ENCODE results near the gene RET.

Gene RET

DNA sequence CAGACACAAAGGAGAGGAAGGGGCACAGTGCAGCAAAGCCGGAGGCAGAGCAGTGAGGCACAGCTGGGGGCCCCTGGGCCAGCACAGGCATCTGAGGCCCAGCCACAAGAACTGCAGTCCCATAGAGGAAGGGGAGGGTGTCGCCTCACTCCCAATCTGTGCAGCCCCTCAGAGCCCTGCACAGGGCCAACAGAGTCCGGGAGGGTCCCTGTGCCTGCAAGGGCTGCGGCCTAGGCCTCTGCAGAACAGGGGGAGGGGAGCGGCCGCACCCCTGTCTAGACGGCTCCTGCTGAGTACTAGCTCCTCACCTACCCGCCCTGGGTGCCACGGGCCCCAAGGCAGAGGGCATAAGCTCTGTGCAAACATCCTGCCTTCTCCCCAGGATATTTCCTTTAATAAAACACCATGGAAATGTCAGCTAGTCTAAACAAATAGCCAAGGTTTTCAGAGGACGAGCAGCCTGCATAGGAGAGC, 32.4 kb upstream of the RET start:
- DNase-seq (ENCODE audit: low read depth in 1 of 2, low spot score in 1 of 2), result no peak

DNA sequence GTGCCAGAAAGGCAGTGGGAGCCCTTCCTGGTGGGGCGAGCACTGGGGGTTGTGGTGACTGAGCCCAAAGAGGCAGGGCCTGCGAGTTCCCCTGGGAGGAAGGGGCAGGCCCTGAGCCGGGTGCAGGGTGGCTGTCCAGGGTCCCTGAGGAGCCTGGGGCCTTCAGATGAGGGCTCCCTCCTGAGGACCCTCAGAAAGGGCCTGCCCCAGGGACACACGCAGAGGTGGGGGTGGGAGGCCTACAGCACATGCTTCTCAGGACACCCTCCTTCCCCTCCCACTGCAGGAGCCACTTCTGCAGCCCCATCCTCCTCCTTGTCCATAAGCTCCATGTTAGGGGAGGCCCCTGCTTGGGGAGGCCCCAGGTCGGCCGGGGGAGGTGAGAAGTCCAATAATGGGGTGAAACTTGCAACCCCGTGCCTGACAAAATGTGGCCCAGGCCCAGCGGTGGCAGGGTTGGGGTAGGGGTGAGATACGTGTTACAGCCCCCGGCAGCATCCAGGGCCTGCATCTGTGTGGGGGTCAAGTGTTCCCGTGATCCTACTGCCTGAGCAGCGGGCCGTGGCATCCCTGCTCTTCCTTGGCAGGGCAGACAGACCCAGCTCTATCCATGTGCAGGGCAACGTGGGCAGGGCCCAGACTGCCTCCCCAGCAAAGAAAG, 31.8 kb upstream of the RET start:
- no peak for DNase-seq (ENCODE audit: low read depth in 1 of 2, low spot score in 1 of 2)

DNA sequence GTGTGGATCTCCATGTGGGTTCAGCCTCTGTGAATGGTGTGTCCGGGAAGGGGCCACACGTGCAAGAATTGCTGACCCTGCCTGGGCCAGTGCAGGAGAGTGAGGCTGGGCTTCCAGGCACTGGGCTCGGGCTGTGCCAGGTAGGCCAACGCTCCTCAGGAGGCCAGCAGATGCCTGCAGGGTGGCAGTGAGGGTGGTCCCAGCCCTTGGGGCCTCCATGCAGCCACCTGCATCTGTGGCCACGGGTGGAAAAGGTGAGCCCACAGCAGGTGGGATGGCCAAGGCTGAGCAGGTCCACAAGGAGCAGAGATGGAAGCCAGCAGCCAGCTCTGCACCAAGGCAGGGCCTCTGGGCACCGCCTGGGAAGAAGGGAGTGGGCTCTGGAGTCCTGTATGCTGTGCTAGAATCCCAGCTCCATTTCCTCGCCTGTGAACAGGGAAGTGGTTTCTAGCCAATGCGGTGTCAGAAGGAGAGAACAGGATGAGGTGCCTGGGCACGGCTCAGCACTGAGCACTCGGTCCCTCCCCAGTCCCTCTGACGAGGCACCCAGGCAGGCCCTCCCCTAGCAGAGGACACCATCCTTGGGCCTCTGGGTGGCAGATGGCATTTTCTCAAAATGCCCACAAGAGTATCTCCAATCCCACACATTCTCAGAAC, 31.1 kb upstream of the RET start:
- no peak for DNase-seq (ENCODE audit: low read depth in 1 of 2, low spot score in 1 of 2)

DNA sequence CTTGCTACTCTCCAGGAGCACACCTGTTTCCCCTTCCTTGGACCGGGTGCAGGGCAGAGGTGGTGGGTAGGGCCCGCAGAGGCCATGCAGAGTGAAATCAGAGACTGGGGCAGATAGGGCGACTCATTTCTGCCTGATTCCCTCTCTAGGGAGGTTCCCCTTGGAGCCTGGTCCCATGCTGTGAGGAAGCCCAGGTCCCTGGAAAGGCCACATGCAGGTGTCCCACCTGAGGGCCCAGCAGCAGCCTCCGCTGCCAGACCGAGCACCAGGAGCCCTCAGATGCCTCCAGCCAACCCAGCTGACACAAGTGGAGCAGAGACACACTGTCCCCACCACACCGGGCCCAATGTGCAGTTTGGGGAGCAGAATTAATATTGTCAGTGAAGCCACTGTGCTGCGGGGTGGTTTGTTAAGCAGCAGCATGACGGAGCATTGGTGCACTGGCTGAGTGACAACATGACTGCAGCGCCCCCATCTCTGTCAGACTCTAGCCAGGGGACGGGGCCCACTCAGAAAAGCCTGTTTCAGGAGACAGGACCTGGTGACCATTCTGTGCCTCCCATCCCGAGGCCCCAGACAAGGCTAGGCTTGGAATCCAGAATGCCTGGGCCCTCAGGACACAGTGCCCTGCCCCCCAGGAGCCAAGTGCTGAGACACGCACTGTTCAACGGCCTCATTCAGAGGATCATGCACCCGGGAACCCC, 30.4 kb upstream of the RET start:
- DNase-seq (ENCODE audit: low read depth in 1 of 2, low spot score in 1 of 2), result no peak

DNA sequence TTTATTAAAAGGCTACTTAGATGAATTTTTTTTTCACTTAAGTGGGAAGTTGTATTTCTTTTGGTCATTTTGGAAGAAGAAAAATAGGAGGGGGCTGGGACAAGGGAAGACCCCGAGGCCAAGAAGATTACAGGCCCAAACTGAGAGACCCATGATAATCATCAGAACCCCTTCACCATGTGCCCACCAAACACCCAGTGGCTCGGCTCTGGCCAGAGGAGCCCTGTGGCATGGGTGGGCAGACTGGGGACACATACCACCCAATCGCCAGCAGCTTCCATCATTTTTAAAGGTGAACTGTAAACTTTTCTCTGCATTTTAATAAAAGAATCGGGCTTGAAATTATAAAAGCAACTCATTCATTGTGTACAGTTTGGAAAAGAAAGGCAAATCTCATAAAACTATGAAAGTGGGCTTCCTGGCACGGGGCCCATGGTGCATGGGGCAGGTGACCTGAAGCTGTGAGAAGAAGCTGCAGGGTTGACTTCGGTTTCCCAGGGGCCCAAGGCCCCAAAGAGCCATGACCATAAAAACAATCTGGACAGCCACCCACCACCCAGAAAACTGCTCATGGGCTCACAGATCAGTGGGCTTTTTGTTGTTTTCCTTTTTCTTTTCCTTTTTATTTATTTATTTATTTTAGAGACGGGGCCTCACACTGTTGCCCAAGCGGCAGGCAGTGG, 29.4 kb upstream of the RET start:
- no peak for DNase-seq (ENCODE audit: low read depth in 1 of 2, low spot score in 1 of 2)

DNA sequence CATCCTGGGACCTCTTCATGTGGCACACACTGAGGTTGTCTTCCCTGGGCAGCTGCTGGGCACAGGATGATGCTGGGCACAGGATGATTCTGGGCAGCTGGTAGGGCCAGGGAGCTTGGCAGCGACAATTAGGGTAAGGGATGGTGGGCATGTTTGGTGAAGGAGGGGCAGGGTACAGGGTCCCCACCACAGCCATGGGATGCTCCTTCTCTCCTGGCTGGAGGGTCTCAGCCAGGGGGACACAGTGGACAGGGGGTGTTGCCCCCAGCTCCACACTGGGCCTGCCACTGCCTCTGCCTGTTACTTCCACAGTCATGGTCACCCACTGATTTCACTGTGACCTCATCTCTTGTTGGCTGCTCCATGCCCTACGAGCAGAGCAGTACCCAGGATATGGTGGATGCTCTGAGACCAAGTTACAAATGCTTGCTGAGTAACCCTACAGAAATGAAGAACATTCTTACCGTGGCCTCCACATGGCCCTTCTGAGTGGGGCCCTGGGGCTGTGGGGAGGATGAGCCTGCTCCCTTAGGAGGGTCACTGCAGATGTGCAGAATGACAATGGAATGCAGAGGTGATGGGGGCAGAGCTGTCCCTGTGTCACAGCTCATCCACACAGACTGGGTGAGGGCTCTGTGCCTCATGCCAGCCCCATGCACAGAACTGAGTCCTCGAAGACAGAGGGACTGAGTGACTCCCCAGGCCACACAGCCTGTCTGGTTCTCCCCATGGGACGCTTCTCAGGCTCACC, 28.4 kb upstream of the RET start:
- DNase-seq (ENCODE audit: low read depth in 1 of 2, low spot score in 1 of 2), result no peak

DNA sequence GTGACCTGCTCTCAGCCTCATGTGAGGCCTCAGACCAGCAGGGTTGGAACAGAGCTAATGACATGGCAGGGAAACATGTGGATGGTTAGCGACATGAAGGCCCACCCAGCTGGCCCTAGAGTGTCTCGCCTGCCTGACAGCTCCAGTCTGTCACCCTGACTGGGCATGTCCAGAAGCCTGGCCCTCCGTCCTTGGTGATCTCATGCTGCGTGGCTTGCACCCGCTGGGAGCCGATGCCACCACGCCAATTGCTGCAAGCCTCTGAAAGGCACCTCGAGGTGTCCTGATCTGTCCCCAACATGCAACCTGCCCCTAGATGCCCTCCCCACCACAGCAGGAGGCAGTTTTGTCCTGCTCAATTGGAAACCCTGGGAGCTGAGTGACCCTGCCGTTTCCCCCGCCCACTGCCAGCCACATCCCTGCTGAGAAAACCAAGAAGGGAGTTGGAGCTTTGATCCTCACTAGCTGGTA, 27.8 kb upstream of the RET start:
- no peak for DNase-seq (ENCODE audit: low read depth in 1 of 2, low spot score in 1 of 2)

DNA sequence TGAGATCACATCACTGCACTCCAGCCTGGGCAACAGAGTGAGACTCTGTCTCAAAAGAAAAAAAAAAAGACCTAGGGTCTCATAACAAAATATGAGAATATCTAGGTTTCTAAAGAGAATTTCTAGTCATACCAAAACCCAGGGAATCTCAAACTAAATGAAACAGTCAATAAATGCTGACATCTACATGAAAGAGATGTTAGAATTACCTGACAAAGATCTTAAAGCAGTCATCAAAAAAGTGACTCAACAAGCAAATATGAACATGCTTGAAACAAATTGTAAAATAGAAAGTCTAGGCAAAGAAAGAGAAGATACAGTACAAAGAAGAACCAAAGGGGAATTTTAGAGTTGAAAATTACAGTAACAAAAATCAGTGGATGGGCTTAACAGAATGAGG, 26.9 kb upstream of the RET start:
- DNase-seq (ENCODE audit: low read depth in 1 of 2, low spot score in 1 of 2), result no peak

DNA sequence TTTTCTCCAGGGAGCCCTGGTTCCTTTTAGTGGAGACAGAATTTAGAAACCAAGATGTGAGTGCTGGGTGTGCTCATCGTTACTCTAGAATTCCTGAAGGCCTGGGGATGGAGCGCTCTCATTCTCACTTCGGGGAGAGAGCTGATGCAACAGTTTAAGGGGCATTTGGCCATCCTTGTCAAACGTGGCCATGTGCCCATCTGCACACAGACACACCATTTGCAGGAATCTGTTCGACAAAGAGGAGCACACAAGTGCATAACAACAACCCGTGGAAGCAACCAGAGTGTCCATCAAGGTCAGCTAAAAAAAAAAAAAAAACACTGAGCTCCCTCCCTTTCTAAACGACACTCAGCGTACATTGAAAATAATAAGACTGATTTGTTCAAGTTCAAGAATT, 23.0 kb upstream of the RET start:
- DNase-seq (ENCODE audit: low read depth in 1 of 2, low spot score in 1 of 2), result no peak

DNA sequence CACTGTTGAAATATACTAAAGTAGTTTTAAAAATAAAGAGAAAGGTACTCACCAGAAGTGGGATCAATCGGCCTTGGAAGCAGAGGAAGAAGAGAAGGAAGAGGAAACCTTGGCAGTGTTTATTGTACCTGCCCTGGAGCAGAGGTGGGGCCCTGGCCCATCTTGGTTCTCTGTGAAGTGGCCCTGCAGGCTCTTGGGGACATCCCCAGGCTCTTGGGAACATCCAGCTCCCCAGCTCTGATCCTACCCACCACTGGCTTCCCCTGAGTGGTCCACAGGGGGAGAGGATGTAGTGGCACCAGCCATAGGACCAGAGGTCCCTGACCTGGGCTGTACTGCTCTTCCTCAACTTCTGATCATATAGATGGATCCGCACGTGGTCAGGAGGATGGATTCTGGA, 22.3 kb upstream of the RET start:
- no peak for DNase-seq (ENCODE audit: low read depth in 1 of 2, low spot score in 1 of 2)

DNA sequence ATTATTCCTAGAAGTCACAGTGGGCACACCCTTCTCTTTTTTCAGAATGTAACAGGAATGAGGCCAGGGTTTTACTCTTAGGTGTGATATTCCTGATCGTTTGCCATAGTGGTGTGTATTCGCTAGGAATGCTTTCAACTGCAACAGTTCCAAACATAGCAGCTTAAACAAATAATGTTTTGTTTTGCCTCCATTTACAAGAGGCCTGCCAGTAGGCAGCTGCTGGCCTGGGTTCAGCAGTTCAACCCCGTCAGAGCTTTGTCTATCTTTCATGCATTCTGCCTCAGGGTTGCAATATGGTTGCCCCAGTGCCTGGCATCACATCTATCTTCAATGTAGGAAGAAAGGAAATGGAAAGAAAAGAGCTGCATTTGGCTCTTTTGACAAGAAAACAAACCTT, 21.7 kb upstream of the RET start:
- DNase-seq (ENCODE audit: low read depth in 1 of 2, low spot score in 1 of 2), result no peak

DNA sequence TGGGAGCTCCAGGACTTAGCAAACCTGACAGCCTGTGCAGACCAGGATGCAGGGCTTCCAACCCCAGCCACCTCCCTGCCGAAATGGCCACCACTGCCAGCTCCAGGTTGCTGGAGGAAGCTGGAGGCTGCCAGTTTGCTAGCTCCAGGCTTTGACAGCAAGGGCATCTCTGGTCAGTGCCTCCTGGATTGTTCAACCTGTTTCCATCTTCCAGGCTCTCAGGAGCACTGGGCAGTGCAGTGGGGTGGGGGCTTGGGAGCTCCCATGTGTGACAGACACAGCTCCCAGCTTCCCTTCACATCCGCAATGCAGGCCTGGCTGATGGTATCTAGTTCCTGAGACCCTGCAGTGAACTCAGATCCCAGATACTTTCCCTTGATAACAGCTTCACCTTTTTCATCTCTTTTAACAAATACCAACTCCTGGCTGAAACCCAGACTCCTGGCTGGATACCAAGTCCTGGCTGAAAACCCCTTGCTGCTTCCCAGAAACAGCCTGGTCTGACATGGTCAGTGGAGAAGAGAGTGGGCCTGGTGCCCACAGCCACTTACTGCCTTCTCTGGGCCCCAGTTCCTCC, 20.8 kb upstream of the RET start:
- no peak for DNase-seq (ENCODE audit: low read depth in 1 of 2, low spot score in 1 of 2)

DNA sequence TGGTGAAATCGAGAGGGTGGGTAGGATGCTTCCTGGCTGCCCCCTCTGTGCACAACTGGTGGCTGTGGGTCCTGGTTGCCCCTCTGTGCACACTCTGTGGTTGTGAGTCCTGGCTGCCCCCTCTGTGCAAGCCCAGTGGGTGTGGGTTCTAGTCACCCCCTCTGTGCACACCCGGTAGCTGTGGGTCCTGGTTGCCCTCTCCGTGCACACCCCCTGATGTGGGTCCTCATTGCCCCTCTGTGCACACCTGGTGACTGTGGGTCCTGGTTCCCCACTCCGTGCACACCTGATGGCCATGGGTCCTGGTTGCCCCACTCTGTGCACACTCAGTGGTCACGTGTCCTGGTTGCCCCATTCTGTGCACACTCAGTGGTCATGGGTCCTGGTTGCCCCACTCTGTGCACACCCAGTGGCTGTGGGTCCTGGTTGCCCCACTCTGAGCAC, 20.3 kb upstream of the RET start:
- no peak for DNase-seq (ENCODE audit: low read depth in 1 of 2, low spot score in 1 of 2)

DNA sequence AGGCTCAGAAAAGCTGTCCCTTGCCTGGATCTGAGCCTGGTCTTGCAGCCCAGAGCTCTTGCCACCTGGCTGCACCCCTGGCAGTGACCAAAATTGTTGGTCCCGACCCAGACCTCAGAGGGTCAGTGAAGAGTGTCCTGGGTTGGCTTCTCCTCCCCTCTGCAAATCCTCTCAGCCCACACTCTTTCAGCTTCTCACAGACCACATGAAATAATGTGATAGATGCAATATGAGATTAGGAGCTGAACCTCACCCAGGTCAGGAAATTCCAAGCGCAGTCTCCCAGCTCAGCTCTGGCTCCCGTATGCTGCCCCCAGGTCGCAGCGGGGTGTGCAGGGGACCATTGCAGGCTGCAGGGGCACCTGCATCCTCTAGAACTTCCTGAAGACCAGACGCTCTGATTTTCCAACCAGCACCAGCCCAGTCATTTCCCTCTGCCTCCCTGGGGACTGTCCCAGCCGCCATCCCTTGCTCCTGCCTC, 19.6 kb upstream of the RET start:
- no peak for DNase-seq (ENCODE audit: low read depth in 1 of 2, low spot score in 1 of 2)

DNA sequence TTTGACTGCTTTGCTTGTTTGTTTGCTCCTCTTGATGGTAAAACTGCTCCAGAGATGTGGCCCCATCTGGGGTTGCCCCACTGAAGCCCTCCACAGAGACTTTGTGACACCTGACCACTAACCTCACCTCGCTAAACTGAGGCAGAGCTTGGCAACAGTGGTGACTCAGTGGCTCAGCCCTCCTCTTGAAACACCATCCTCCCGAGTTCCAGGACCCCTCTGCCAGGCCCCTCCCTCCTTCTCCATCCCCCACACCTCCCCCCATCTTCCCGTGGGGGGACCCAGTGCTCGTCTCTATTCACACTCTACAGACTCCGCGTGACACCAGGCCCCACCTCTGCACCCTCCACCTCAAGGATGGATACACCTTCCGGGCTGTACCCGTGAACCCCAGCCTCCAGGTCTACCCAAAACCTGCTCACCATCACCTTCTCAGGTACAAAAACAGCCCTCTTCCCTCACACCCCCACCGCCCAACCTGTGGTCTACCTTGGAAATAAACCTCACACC, 19.0 kb upstream of the RET start:
- no peak for DNase-seq (ENCODE audit: low read depth in 1 of 2, low spot score in 1 of 2)

DNA sequence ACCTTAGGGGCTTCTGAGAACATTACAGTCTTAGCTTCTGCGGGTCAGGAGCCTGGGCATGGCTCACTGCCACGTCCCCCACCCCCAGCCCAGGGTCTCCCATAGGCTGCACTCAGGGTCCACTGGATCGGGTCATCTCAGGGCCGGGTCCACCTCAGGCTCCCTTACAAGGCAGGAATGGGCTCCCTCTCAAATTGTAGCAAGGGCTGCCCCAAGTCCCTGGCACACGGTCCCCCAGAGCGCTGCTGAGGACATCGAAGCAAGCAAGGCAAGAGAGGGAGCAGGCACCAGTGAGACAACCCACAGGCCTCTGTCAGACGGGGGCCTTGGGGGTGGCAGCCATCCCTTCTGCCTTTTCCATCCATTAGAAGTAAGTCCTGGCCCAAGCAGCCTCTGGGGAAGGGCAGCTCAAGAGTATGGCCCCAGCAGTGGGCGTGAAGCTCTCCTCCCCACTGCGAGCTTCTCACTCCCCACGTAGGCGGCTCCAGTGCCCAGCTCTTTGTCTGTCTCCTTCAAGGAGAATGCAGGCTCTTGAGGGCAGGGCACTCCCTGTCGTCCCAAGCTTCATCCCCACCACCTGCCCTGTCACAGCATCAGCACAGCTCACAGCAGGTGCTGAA, 18.0 kb upstream of the RET start:
- DNase-seq (ENCODE audit: low read depth in 1 of 2, low spot score in 1 of 2), result no peak

DNA sequence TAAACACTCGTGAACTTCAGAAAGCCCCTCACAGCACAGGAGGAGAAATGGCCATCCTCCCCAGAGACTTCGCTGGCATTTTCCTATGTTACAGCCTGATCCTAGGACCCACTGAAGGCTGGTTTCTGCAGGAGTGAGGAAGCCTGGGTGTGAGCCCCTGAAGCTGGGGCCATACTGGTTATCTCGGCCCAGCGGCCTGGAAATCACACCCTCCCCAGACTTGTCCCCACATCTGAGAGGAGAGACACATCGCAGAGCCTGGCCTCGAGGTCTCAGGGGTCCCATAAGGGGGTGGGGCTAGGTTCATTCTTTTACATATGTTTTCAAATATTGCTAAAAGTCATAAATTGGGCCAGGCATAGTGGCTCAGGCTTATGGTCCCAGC, 17.5 kb upstream of the RET start:
- DNase-seq (ENCODE audit: low read depth in 1 of 2, low spot score in 1 of 2), result no peak

DNA sequence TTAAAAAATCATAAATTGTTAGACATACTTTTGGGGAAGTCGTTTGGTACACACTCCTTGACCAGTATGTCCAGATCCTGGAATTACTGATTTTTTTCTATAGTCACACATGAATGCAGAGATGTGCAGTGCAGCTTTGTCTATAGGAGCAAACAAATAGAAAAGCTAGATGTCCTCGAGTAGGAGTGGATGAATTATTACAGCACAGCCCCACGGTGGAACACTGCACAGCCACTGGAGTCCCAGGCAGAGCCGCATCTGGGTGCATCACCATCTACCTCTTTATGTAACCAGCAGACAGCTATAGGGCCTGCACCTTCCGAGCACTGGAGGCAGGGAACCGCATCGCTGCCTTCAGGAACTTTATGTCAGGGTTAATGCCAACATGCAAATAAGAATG, 17.0 kb upstream of the RET start:
- DNase-seq (ENCODE audit: low read depth in 1 of 2, low spot score in 1 of 2), result no peak

DNA sequence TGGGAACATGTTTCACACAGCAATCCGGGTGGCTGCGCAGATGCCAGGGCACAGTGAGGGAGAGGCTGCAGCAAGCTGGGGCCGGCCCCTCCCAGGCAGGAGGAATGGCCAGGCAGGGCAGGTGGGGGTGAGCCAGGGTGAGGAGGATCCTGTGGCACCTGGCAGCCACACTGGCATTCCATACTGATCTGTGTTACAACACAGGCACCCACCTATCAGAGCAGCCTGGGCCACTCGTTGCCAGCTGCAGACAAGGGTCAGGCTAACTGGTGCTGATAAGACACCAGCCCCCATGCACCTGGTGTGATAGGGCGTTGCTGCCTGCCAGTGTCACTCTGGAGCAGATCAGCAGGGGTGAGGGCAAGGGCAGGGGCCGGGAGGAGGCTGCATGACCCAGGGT, 16.6 kb upstream of the RET start:
- DNase-seq (ENCODE audit: low read depth in 1 of 2, low spot score in 1 of 2), result no peak

DNA sequence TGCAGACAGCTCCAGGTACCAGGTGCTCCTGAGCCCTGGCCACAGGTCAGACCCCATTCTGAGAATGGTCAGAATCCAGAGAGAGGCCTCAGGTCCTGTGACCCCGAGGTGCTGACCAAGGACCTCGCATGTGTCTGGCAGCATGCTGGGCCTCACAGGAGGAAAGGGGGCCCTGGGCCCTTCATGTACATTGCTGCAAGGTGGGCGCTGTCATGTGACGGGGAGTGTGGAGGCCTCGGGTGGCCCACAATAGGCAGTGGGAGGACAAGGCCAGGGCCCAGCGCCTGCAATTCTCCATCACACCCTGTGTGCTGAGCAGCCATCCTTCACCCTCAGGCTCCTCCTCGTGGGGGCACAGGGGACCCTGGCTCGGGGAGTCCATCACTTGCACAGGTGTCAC, 15.5 kb upstream of the RET start:
- DNase-seq (ENCODE audit: low read depth in 1 of 2, low spot score in 1 of 2), result no peak

Measured in stimulated activated CD4-positive, alpha-beta T cell treated with anti-CD3 and anti-CD28 coated beads, Interleukin-15, amount 100 ng/mL, for 1 hour (primary cell).